ENCODE data around the gene SNAP23.

The SNAP23 gene

GRCh38 chr15:42575188-42576039 is 80.0 kb downstream of the SNAP23 start, which contains the start of gene STARD9:
TSS of gene STARD9 (plus strand) at chr15:42575606. CDS start at chr15:42575716, 110 bp downstream.
- peak; percentile 92 for DNase-seq

DNA sequence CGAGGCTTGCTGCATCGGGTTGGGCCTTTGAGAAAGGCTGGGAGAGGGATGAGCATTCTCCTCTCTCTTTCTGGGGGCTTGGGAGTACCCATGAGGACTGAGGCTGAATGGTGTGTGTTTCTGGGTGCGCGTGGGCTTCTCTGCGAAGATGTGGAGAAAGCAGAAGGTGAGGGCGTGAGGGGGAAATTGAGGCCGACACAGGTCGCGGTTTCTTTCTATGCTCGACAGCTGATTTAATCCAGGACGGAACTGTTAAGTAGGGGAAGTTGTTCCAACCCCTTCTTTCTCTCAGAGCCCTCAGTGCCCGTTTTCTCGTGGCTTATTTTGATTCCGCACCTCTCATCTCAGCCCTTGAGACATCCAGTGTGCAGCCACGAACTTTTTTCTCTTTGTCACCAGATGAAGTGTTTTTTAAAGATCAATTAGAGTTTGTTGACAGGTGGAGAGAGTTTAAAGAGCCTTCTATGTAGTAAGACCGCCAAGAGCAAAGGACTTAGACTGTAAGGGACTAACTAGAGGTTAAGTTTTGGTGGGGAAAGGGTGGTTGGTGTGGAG is 80.7 kb downstream of the SNAP23 start:
- no peak for DNase-seq

GRCh38 chr15:42576776-42577175 is 81.3 kb downstream of the SNAP23 start:
- no peak for DNase-seq

GRCh38 chr15:42577514-42578031 is 82.1 kb downstream of the SNAP23 start:
- DNase-seq = no peak

GRCh38 chr15:42578984-42579537 is 83.6 kb downstream of the SNAP23 start:
- DNase-seq = no peak

DNA sequence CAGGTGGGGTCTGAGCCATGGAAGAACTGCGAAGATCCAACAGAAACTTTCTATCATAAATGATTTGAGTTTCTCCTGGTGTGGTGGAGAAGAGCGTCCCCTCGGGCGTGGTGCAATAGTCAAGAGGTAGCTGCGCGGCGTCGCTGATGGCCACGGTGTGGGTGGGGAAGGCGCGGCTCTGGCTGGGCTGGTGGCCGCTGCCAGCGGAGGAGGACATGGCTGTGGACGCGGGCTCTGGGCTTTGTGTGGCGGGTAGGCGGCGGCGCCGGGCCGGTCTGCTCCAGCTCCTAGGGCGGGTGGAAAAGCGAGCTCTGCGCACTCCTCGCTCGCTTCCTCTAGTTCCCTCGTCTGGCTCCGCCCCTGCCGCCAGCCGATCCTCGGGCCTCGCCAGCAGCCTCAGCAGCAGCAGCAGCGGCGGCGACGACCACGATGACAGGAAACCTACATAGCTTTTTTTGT is 85.9 kb downstream of the SNAP23 start:
- DNase-seq = no peak

Measured in NCI-H1048 (cell line).